GM12878 (cell line): Measurements from ENCODE around the gene PRMT1. TPM values are rescaled to one million over a fixed set of nuclear protein-coding genes. Genes with fewer than 3 reads are reported as not detected.

Source experiments
- CHD2 ChIP-seq: IDR thresholded peaks from 2 replicates; pipeline ENCODE4 v1.6.1; 2011; ENCODE audit warnings: low read depth, low read length, improper control_type of control experiment, borderline replicate concordance
- NR2C1 ChIP-seq: fragments of 450-650 bp; IDR thresholded peaks from 2 replicates; pipeline ENCODE4 v1.6.1; 2017; ENCODE audit warnings: antibody characterized with exemption, mild to moderate bottlenecking, moderate library complexity
- NR2C2 ChIP-seq: IDR thresholded peaks from 2 replicates; pipeline ENCODE4 v1.6.1; 2011; ENCODE audit warnings: borderline replicate concordance, low read depth; ENCODE audit not compliant: control insufficient read depth, insufficient read length
- SPI1 ChIP-seq: IDR thresholded peaks from 2 replicates; pipeline ENCODE4 v1.6.1; 2011; ENCODE audit warnings: low read depth, mild to moderate bottlenecking, low read length, moderate library complexity, borderline replicate concordance; ENCODE audit not compliant: insufficient read depth
- ZBTB4 ChIP-seq: fragments of 450-650 bp; formaldehyde crosslinking; IDR thresholded peaks from 2 replicates; pipeline ENCODE4 v1.4.0; 2022; ENCODE audit warnings: mild to moderate bottlenecking, moderate library complexity
- ZNF687 ChIP-seq: fragments of 450-650 bp; IDR thresholded peaks from 2 replicates; pipeline ENCODE4 v1.6.1; 2017; ENCODE audit warnings: mild to moderate bottlenecking, moderate library complexity
- polyA plus RNA-seq, 11 experiments: library from polyadenylated mRNA; depleted of rRNA in 4 of 11; unstranded in 6 of 11; stranded (reverse) in 5 of 11; fragments of >200 nt; fragmentation: Nextera tagmentation in 4 of 11; fragmentation: Illumina TruSeq in 1 of 11; extraction: Ambion mirVana in 4 of 11; extraction: Trizol in 1 of 11; gene quantifications; 1 replicate in 1 of 11; 2 replicates in 10 of 11; pipeline versions ENCODE4 v1.2.1 to v1.2.3, GENCODE V29; 2011 to 2016; ENCODE audit warnings: inconsistent platforms in 2 of 11, missing spikeins in 2 of 11, low read depth in 1 of 11
- total RNA-seq, 4 experiments: library from RNA; depleted of rRNA in 3 of 4; stranded (reverse); fragments of >200 nt in 3 of 4; fragmentation: Illumina TruSeq in 1 of 4; extraction: Trizol in 1 of 4; gene quantifications; 2 replicates each; pipeline versions ENCODE4 v1.2.1 to v1.2.3, GENCODE V29; 2013 to 2021

Gene PRMT1
- total and polyA plus RNA-seq, 10 of the 15 experiments (the other 5 are each of a cell fraction or from before 2014, with no cell fraction given): 19.9 to 667 (median 444) TPM

GRCh38 chr19:49667473-49667872 lies 9.6 kb upstream of the PRMT1 start (continued):
- peak; percentile 58; the same call in 1 of the 2 replicates for TF ChIP-seq SPI1
- TF ChIP-seq NR2C2: no peak
- TF ChIP-seq ZNF687: no peak
- TF ChIP-seq NR2C1: no peak
- TF ChIP-seq ZBTB4 (CRISPR knock-in tag): no peak
- TF ChIP-seq CHD2: no peak
